ENCODE measurements around the gene RELN. TPM values are rescaled to one million over a fixed set of nuclear protein-coding genes. Genes with fewer than 3 reads are reported as not detected.

The RELN gene
- total RNA-seq, 1 experiment from 2014 or later, result 0.02 TPM

GRCh38 chr7:103712991-103713778, 276.3 kb downstream of the RELN start:
- no peak overlapping the region for H2BK5ac ChIP-seq (ENCODE audit: insufficient read length, low read length)
- H3K56ac ChIP-seq (ENCODE audit: insufficient read length, low read depth, low read length), result no peak overlapping the region
- H3K14ac ChIP-seq (ENCODE audit: insufficient read depth, low read length), result no peak overlapping the region
- no peaks in the 10 kb centered on the region for H3K4me1 Mint-ChIP-seq
- no peak overlapping the region for H3K4me2 ChIP-seq (ENCODE audit: insufficient read depth, insufficient read length, low read length)
- H3K9ac ChIP-seq (ENCODE audit: extremely low read depth, insufficient read length, low read length), result no peak overlapping the region
- H2AK5ac ChIP-seq (ENCODE audit: insufficient read length, low read length), result no peak overlapping the region
- H3K27ac ChIP-seq (ENCODE audit: insufficient read length, low read depth, low read length), result no peak overlapping the region
- H3K23me2 ChIP-seq (ENCODE audit: insufficient read length, low read depth, low read length, poor library complexity, severe bottlenecking), result no peaks in the 10 kb centered on the region
- no peak overlapping the region for H3T11ph ChIP-seq (ENCODE audit: low read length)
- H3K9me3 Mint-ChIP-seq, result no peaks in the 10 kb centered on the region
- no peak overlapping the region for H2BK12ac ChIP-seq (ENCODE audit: insufficient read length, low read depth, low read length)
- H3K36me3 Mint-ChIP-seq (ENCODE audit: insufficient read depth in 1 of 3, low read depth in 3 of 3), result no peaks in the 10 kb centered on the region
- no peak overlapping the region for H4K8ac ChIP-seq (replicated peaks; ENCODE audit: insufficient read length, low read depth, low read length)
- H4K20me1 ChIP-seq (ENCODE audit: control insufficient read depth, insufficient read depth, insufficient read length), result no peaks in the 10 kb centered on the region
- H3K27ac Mint-ChIP-seq, result no peak overlapping the region
- H3K27me3 Mint-ChIP-seq (ENCODE audit: low read depth), result no peaks in the 10 kb centered on the region; the same call in 1 of the 2 replicates
- H2BK15ac ChIP-seq (ENCODE audit: low read depth, low read length), result no peak overlapping the region
- no peaks in the 10 kb centered on the region for H3K4me1 ChIP-seq (ENCODE audit: insufficient read depth, low read length)
- H3K9me3 ChIP-seq (ENCODE audit: control insufficient read depth, low read depth, low read length), result no peaks in the 10 kb centered on the region
- H3K79me1 ChIP-seq (ENCODE audit: insufficient read depth, low read depth, low read length, poor library complexity, severe bottlenecking), result no peaks in the 10 kb centered on the region
- H3K27me3 ChIP-seq (ENCODE audit: insufficient read depth, low read length), result no peaks in the 10 kb centered on the region
- DNase-seq, result no peak
- H3K23ac ChIP-seq (ENCODE audit: insufficient read length, low read depth, low read length), result no peak overlapping the region
- H4K91ac ChIP-seq (ENCODE audit: insufficient read length, low read depth, low read length), result no peak overlapping the region
- no peak overlapping the region for H4K5ac ChIP-seq (ENCODE audit: insufficient read length, low read depth, low read length)
- WGBS (ENCODE audit: extremely low coverage, insufficient read length, low lambda C conversion rate), result no CpG with 5 or more reads among the region's 4 CpGs
- H2BK120ac ChIP-seq (ENCODE audit: low read depth, low read length, poor library complexity, severe bottlenecking), result no peak overlapping the region
- no peaks in the 10 kb centered on the region for H3K79me2 ChIP-seq (ENCODE audit: insufficient read depth, low read length)
- TF ChIP-seq CTCF (conservative IDR thresholded peaks at IDR 0.05), result no peak
- H2BK20ac ChIP-seq (ENCODE audit: low read depth, low read length, poor library complexity, severe bottlenecking), result no peak overlapping the region
- no peak overlapping the region for H2AFZ ChIP-seq (ENCODE audit: low read length)
- no peak overlapping the region for H3K4me3 Mint-ChIP-seq
- H3K18ac ChIP-seq (ENCODE audit: insufficient read length, low read depth, low read length), result no peak overlapping the region
- H3K4ac ChIP-seq (ENCODE audit: low read depth, low read length), result no peak overlapping the region

Measured in H9 (cell line).